Measurements from ENCODE around the gene BIN1. TPM values are rescaled to one million over a fixed set of nuclear protein-coding genes. Genes with fewer than 3 reads are reported as not detected.

Gene BIN1
- total RNA-seq, 1 experiment from 2014 or later: 31.8 TPM

DNA sequence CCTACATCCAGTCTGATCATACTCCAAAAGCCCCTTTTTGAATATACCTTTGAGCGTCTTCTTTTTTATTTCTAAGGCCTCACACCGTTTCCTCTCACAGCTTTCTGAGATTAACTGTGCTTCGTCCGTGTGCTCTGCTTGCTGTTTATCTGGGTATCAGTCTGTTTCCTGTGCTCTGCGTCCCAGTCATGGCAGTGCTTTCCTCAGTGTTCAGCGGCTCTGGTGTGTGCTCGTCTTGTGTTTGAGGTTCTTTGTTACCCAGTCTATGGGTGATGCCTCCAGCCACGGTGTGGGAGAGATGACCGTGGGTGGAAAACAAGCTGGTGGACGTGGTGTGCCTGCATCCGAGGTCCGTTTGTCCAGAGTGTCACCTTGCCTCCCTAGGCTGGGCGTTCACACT lies 33.6 kb upstream of the BIN1 start:
- Histone ChIP-seq H3K4me1 (ENCODE audit: control insufficient read depth in 1 of 2, insufficient read depth in 2 of 2, low read length in 2 of 2) (peaks cover 0 to 6% of the 10 kb centered on the region in 2 experiments; a peak in 2 of 4 replicates), H4K20me1 (ENCODE audit: insufficient read depth) (no peaks in the 10 kb centered on the region), H3K4me2 (ENCODE audit: low read length) (no peak overlapping the region), H3K27me3 (ENCODE audit: insufficient read depth, low read length) (no peaks in the 10 kb centered on the region), H2AFZ (ENCODE audit: low read depth, low read length, poor library complexity, severe bottlenecking) (no peak overlapping the region), H3K9me2 (ENCODE audit: insufficient read depth) (no peaks in the 10 kb centered on the region), H3K36me3 (ENCODE audit: control insufficient read depth in 1 of 2, insufficient read depth in 2 of 2, low read length in 2 of 2) (no peaks in the 10 kb centered on the region), H3K27ac (ENCODE audit: low read depth, low read length) (no peak overlapping the region), H3K9ac (ENCODE audit: low read length) (no peak overlapping the region), H3K79me2 (ENCODE audit: insufficient read depth, low read length) (no peaks in the 10 kb centered on the region), H3K4me3 (replicated peaks in 1 of 2; ENCODE audit: low read depth in 1 of 2, low read length in 2 of 2) (no peak overlapping the region), H3K9me3 (ENCODE audit: control insufficient read depth in 1 of 2, insufficient read depth in 1 of 2, low read depth in 1 of 2, low read length in 2 of 2) (no peaks in the 10 kb centered on the region)
- CTCF ChIA-PET: interaction anchor here (1.3 kb wide), 1 partner anchor 10 kb away, joined by 5 read pairs; no protein-coding TSS in a partner anchor
- intact Hi-C loops (cut with micrococcal nuclease): no loop called here
- DNase-seq (ENCODE audit: low read depth, low spot score) (no peak), ATAC-seq (no peak)
- TF ChIP-seq, protein P1, sequence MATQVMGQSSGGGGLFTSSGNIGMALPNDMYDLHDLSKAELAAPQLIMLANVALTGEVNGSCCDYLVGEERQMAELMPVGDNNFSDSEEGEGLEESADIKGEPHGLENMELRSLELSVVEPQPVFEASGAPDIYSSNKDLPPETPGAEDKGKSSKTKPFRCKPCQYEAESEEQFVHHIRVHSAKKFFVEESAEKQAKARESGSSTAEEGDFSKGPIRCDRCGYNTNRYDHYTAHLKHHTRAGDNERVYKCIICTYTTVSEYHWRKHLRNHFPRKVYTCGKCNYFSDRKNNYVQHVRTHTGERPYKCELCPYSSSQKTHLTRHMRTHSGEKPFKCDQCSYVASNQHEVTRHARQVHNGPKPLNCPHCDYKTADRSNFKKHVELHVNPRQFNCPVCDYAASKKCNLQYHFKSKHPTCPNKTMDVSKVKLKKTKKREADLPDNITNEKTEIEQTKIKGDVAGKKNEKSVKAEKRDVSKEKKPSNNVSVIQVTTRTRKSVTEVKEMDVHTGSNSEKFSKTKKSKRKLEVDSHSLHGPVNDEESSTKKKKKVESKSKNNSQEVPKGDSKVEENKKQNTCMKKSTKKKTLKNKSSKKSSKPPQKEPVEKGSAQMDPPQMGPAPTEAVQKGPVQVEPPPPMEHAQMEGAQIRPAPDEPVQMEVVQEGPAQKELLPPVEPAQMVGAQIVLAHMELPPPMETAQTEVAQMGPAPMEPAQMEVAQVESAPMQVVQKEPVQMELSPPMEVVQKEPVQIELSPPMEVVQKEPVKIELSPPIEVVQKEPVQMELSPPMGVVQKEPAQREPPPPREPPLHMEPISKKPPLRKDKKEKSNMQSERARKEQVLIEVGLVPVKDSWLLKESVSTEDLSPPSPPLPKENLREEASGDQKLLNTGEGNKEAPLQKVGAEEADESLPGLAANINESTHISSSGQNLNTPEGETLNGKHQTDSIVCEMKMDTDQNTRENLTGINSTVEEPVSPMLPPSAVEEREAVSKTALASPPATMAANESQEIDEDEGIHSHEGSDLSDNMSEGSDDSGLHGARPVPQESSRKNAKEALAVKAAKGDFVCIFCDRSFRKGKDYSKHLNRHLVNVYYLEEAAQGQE (IDR thresholded peaks at IDR 0.05; ENCODE audit: low read depth): no peak
- TF ChIP-seq TCF7L2 (IDR thresholded peaks at IDR 0.05; ENCODE audit: borderline replicate concordance, extremely low read depth, insufficient read depth, insufficient read length) (no peak), SIN3A (IDR thresholded peaks at IDR 0.05; ENCODE audit: low read depth) (no peak), SRF (IDR thresholded peaks at IDR 0.05; ENCODE audit: low read depth) (no peak), JUND (IDR thresholded peaks at IDR 0.05) (no peak), YY1 (IDR thresholded peaks at IDR 0.05; ENCODE audit: extremely low read depth, insufficient replicate concordance, low read depth, low read length) (no peak), EGR1 (IDR thresholded peaks at IDR 0.05; ENCODE audit: low read depth) (no peak), RAD21 (IDR thresholded peaks at IDR 0.05; ENCODE audit: low read depth) (no peak), EZH2 (IDR thresholded peaks at IDR 0.05) (no peak), ELF1 (IDR thresholded peaks at IDR 0.05; ENCODE audit: borderline replicate concordance, low read depth) (no peak), ZNF274 (IDR thresholded peaks at IDR 0.05; ENCODE audit: low read depth, low read length) (no peak)
- TF ChIP-seq, protein P2, sequence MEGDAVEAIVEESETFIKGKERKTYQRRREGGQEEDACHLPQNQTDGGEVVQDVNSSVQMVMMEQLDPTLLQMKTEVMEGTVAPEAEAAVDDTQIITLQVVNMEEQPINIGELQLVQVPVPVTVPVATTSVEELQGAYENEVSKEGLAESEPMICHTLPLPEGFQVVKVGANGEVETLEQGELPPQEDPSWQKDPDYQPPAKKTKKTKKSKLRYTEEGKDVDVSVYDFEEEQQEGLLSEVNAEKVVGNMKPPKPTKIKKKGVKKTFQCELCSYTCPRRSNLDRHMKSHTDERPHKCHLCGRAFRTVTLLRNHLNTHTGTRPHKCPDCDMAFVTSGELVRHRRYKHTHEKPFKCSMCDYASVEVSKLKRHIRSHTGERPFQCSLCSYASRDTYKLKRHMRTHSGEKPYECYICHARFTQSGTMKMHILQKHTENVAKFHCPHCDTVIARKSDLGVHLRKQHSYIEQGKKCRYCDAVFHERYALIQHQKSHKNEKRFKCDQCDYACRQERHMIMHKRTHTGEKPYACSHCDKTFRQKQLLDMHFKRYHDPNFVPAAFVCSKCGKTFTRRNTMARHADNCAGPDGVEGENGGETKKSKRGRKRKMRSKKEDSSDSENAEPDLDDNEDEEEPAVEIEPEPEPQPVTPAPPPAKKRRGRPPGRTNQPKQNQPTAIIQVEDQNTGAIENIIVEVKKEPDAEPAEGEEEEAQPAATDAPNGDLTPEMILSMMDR (IDR thresholded peaks at IDR 0.05 in 2 of 3, conservative IDR thresholded peaks at IDR 0.05 in 1 of 3; ENCODE audit: borderline replicate concordance in 1 of 3, insufficient read depth in 1 of 3, low read depth in 2 of 3, low read length in 2 of 3): no peak
- TF ChIP-seq, protein P3, sequence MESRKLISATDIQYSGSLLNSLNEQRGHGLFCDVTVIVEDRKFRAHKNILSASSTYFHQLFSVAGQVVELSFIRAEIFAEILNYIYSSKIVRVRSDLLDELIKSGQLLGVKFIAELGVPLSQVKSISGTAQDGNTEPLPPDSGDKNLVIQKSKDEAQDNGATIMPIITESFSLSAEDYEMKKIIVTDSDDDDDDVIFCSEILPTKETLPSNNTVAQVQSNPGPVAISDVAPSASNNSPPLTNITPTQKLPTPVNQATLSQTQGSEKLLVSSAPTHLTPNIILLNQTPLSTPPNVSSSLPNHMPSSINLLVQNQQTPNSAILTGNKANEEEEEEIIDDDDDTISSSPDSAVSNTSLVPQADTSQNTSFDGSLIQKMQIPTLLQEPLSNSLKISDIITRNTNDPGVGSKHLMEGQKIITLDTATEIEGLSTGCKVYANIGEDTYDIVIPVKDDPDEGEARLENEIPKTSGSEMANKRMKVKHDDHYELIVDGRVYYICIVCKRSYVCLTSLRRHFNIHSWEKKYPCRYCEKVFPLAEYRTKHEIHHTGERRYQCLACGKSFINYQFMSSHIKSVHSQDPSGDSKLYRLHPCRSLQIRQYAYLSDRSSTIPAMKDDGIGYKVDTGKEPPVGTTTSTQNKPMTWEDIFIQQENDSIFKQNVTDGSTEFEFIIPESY (IDR thresholded peaks at IDR 0.05; ENCODE audit: extremely low read depth, insufficient replicate concordance, low read length): no peak
- TF ChIP-seq, protein P4, sequence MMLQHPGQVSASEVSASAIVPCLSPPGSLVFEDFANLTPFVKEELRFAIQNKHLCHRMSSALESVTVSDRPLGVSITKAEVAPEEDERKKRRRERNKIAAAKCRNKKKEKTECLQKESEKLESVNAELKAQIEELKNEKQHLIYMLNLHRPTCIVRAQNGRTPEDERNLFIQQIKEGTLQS (IDR thresholded peaks at IDR 0.05): no peak
- RAD21 ChIA-PET (ENCODE audit: low non-redundant PET in 1 of 2, low total read pairs in 2 of 2, uncharacterized antibody in 2 of 2, unreplicated experiment in 2 of 2): no interaction called here
- POLR2A ChIA-PET: no interaction called here
- BruUV-seq (replicated peaks): no TSS peak
